HCT116 (cell line): ENCODE data around the gene BCDIN3D. TPM values are rescaled to one million over a fixed set of nuclear protein-coding genes. Genes with fewer than 3 reads are reported as not detected.

ENCODE experiments used
- ATAC-seq: fragments of 200-7000 bp; cut with Tn5 transposase; 2 replicates; pipeline ENCODE4 v1.9.1; 2020; ENCODE audit warnings: mild to moderate bottlenecking, moderate library complexity
- BruUV-seq: library from RNA; stranded (reverse); fragments of 400-500 nt; replicated peaks from 2 replicates; lab custom pipeline; 2021; lab: Mats Ljungman, UMichigan
- CTCF ChIA-PET: fragments of 300-600 bp; sonication (Branson Sonifier 250); formaldehyde crosslinking; loops from one replicate; lab custom pipeline; 2021; ENCODE audit warnings: antibody characterized with exemption; lab: Charles Lee
- POLR2A ChIA-PET: fragments of 300-600, 350-600 bp; sonication (Branson Sonifier 250); formaldehyde crosslinking; loops from one replicate; lab custom pipeline; 2021; ENCODE audit warnings: antibody characterized with exemption; lab: Charles Lee
- RAD21 ChIA-PET, 2 experiments: fragments of 300-600 bp; sonication (Branson Sonifier 250); formaldehyde crosslinking; loops; one replicate each; lab custom pipeline; 2023; ENCODE audit warnings: low total read pairs in 2 of 2; ENCODE audit not compliant: uncharacterized antibody in 2 of 2, unreplicated experiment in 2 of 2, low non-redundant PET in 1 of 2; lab: Charles Lee
- DNase-seq: peaks from one replicate; pipeline ENCODE4 v3.0.0-alpha.2; 2010; ENCODE audit warnings: low read depth, low spot score
- H2AFZ ChIP-seq: fragments of 200-600 bp; shearing (Covaris generic), sonication (generic); 2 replicates; pipeline ENCODE4 v1.6.1; 2017; ENCODE audit warnings: low read depth, mixed run types, mixed read lengths, antibody characterized with exemption, low read length; ENCODE audit not compliant: poor library complexity, severe bottlenecking
- H3K27ac ChIP-seq: 2 replicates; pipeline ENCODE4 v1.5.1; 2012; ENCODE audit warnings: low read depth, low read length
- H3K27me3 ChIP-seq: fragments of 200-600 bp; sonication (generic); 2 replicates; pipeline ENCODE4 v1.6.1; 2016; ENCODE audit warnings: mixed run types, low read length, mixed read lengths; ENCODE audit not compliant: insufficient read depth
- H3K36me3 ChIP-seq, 2 experiments: fragments of 200-500 bp in 1 of 2; fragments of 200-600 bp in 1 of 2; sonication (Bioruptor generic) in 1 of 2; sonication (generic) in 1 of 2; 2 replicates each; pipeline versions ENCODE4 v1.5.1 to v1.6.1; 2014 to 2016; ENCODE audit warnings: low read length in 2 of 2, inconsistent platforms in 1 of 2, mixed read lengths in 1 of 2, mixed run types in 1 of 2; ENCODE audit not compliant: insufficient read depth in 2 of 2, control insufficient read depth in 1 of 2
- H3K4me1 ChIP-seq, 2 experiments: fragments of 200-600 bp in 1 of 2; sonication (generic) in 1 of 2; 2 replicates each; pipeline versions ENCODE4 v1.5.1 to v1.6.1; 2012 to 2017; ENCODE audit warnings: low read length in 2 of 2, inconsistent platforms in 1 of 2, mild to moderate bottlenecking in 1 of 2, mixed read lengths in 1 of 2, mixed run types in 1 of 2, moderate library complexity in 1 of 2; ENCODE audit not compliant: insufficient read depth in 2 of 2, control insufficient read depth in 1 of 2
- H3K4me2 ChIP-seq: fragments of 200-600 bp; sonication (generic); 2 replicates; pipeline ENCODE4 v1.6.1; 2017; ENCODE audit warnings: mixed run types, low read length, mixed read lengths
- H3K4me3 ChIP-seq, 2 experiments: fragments of 200-600 bp in 1 of 2; sonication (generic) in 1 of 2; replicated peaks in 1 of 2; 2 replicates each; pipeline ENCODE4 v1.5.1; 2011 to 2016; ENCODE audit warnings: low read length in 2 of 2, control low read depth in 1 of 2, low read depth in 1 of 2, mild to moderate bottlenecking in 1 of 2, mixed read lengths in 1 of 2, mixed run types in 1 of 2
- H3K79me2 ChIP-seq: fragments of 200-600 bp; sonication (generic); 2 replicates; pipeline ENCODE4 v1.6.1; 2017; ENCODE audit warnings: mild to moderate bottlenecking, mixed run types, low read length, moderate library complexity, mixed read lengths; ENCODE audit not compliant: insufficient read depth
- H3K9ac ChIP-seq: fragments of 200-600 bp; sonication (generic); 2 replicates; pipeline ENCODE4 v1.6.1; 2016; ENCODE audit warnings: low read length, mixed read lengths
- H3K9me2 ChIP-seq: fragments of 200-600 bp; sonication (generic), shearing (Covaris generic); 2 replicates; pipeline ENCODE4 v1.6.1; 2017; ENCODE audit warnings: mixed run types, mild to moderate bottlenecking, moderate library complexity; ENCODE audit not compliant: insufficient read depth
- H3K9me3 ChIP-seq, 2 experiments: fragments of 200-500 bp in 1 of 2; fragments of 200-600 bp in 1 of 2; sonication (Bioruptor generic) in 1 of 2; sonication (generic) in 1 of 2; 2 replicates each; pipeline ENCODE4 v1.6.1; 2014 to 2017; ENCODE audit warnings: low read length in 2 of 2, mixed read lengths in 2 of 2, inconsistent platforms in 1 of 2, low read depth in 1 of 2, mild to moderate bottlenecking in 1 of 2, mixed run types in 1 of 2, moderate library complexity in 1 of 2; ENCODE audit not compliant: control insufficient read depth in 1 of 2, insufficient read depth in 1 of 2
- H4K20me1 ChIP-seq: fragments of 200-600 bp; sonication (generic), shearing (Covaris generic); 2 replicates; pipeline ENCODE4 v1.6.1; 2017; ENCODE audit warnings: mixed run types, mild to moderate bottlenecking, moderate library complexity; ENCODE audit not compliant: insufficient read depth
- ATF3 ChIP-seq: IDR thresholded peaks from 2 replicates; pipeline ENCODE4 v1.6.1; 2012
- CBX3 ChIP-seq: IDR thresholded peaks from 2 replicates; pipeline ENCODE4 v1.6.1; 2012; ENCODE audit warnings: low read depth
- CEBPB ChIP-seq: IDR thresholded peaks from 2 replicates; pipeline ENCODE4 v1.6.1; 2012; ENCODE audit warnings: low read depth
- EGR1 ChIP-seq: IDR thresholded peaks from 2 replicates; pipeline ENCODE4 v1.6.1; 2012; ENCODE audit warnings: low read depth
- ELF1 ChIP-seq: IDR thresholded peaks from 2 replicates; pipeline ENCODE4 v1.6.1; 2012; ENCODE audit warnings: low read depth, borderline replicate concordance
- EZH2 ChIP-seq: fragments of 200-600 bp; sonication (generic); IDR thresholded peaks from 2 replicates; pipeline ENCODE4 v1.6.1; 2017; ENCODE audit warnings: antibody characterized with exemption, mixed run types
- EZH2phosphoT487 ChIP-seq: fragments of 200-600 bp; IDR thresholded peaks from 2 replicates; pipeline ENCODE4 v1.6.1; 2018; ENCODE audit warnings: antibody characterized with exemption, borderline replicate concordance
- FOSL1 ChIP-seq: IDR thresholded peaks from 2 replicates; pipeline ENCODE4 v1.6.1; 2012; ENCODE audit warnings: low read depth
- JUND ChIP-seq: IDR thresholded peaks from 2 replicates; pipeline ENCODE4 v1.6.1; 2012
- MAX ChIP-seq: IDR thresholded peaks from 2 replicates; pipeline ENCODE4 v1.6.1; 2012
- POLR2A ChIP-seq: IDR thresholded peaks from 2 replicates; pipeline ENCODE4 v1.7.0; 2011; ENCODE audit warnings: borderline replicate concordance; ENCODE audit not compliant: insufficient read depth, insufficient read length; ENCODE audit errors: extremely low read depth
- POLR2AphosphoS5 ChIP-seq: IDR thresholded peaks from 2 replicates; pipeline ENCODE4 v1.6.1; 2011; ENCODE audit warnings: mild to moderate bottlenecking, low read depth, low read length, moderate library complexity
- RAD21 ChIP-seq: IDR thresholded peaks from 2 replicates; pipeline ENCODE4 v1.6.1; 2012; ENCODE audit warnings: low read depth, mild to moderate bottlenecking
- REST ChIP-seq: IDR thresholded peaks from 2 replicates; pipeline ENCODE4 v1.6.1; 2012; ENCODE audit warnings: low read depth
- SIN3A ChIP-seq: IDR thresholded peaks from 2 replicates; pipeline ENCODE4 v1.6.1; 2012; ENCODE audit warnings: low read depth
- SP1 ChIP-seq: IDR thresholded peaks from 2 replicates; pipeline ENCODE4 v1.6.1; 2012; ENCODE audit warnings: low read depth
- SRF ChIP-seq: IDR thresholded peaks from 2 replicates; pipeline ENCODE4 v1.6.1; 2012; ENCODE audit warnings: low read depth
- YY1 ChIP-seq: IDR thresholded peaks from 2 replicates; pipeline ENCODE4 v1.6.1; 2011; ENCODE audit warnings: low read length, low read depth, moderate library complexity, mild to moderate bottlenecking; ENCODE audit not compliant: insufficient replicate concordance; ENCODE audit errors: extremely low read depth
- ZBTB33 ChIP-seq: IDR thresholded peaks from 2 replicates; pipeline ENCODE4 v1.6.1; 2011; ENCODE audit warnings: mild to moderate bottlenecking, low read length, moderate library complexity; ENCODE audit not compliant: insufficient replicate concordance; ENCODE audit errors: extremely low read depth
- ZNF274 ChIP-seq: fragments of 200-500 bp; sonication (Bioruptor generic); IDR thresholded peaks from 2 replicates; pipeline ENCODE4 v1.6.1; 2014; ENCODE audit warnings: mild to moderate bottlenecking, low read depth, low read length, inconsistent platforms
- intact Hi-C: fragments of 100-400 bp; cut with micrococcal nuclease; formaldehyde crosslinking; loops from 2 replicates; pipeline ENCODE4 v1.10.0; 2022
- total RNA-seq: library from RNA; stranded (reverse); gene quantifications from one replicate; pipeline ENCODE4 v1.2.1, GENCODE V29; 2021; ENCODE audit not compliant: unreplicated experiment

Gene BCDIN3D
- total RNA-seq, 1 experiment from 2014 or later: 5.7 TPM

GRCh38 chr12:49871263-49871561 is 28.3 kb upstream of the BCDIN3D start:
- Histone ChIP-seq H3K27ac (no peak overlapping the region), H3K9ac (no peak overlapping the region), H3K27me3 (no peaks in the 10 kb centered on the region), H3K36me3 (no peaks in the 10 kb centered on the region), H3K4me1 (peaks cover 0 to 11% of the 10 kb centered on the region in 2 experiments; a peak in 1 of 4 replicates), H3K79me2 (no peaks in the 10 kb centered on the region), H4K20me1 (no peaks in the 10 kb centered on the region), H2AFZ (no peak overlapping the region), H3K9me3 (no peaks in the 10 kb centered on the region), H3K4me3 (no peak overlapping the region), H3K4me2 (no peak overlapping the region), H3K9me2 (no peaks in the 10 kb centered on the region)
- POLR2A ChIA-PET: no interaction called here
- ATAC-seq (no peak), DNase-seq (no peak)
- intact Hi-C loops: no loop called here
- TF ChIP-seq ZNF274: no peak
- TF ChIP-seq CEBPB: no peak
- no peak for TF ChIP-seq POLR2AphosphoS5
- no peak for TF ChIP-seq SRF
- no peak for TF ChIP-seq EZH2phosphoT487
- no peak for TF ChIP-seq ZBTB33
- TF ChIP-seq SIN3A: no peak
- TF ChIP-seq JUND: no peak
- TF ChIP-seq YY1: no peak
- TF ChIP-seq MAX: no peak
- no peak for TF ChIP-seq REST
- TF ChIP-seq EZH2: no peak
- TF ChIP-seq ATF3: no peak
- no peak for TF ChIP-seq ELF1
- no peak for TF ChIP-seq FOSL1
- no peak for TF ChIP-seq SP1
- TF ChIP-seq POLR2A: no peak
- TF ChIP-seq RAD21: no peak
- no peak for TF ChIP-seq EGR1
- TF ChIP-seq CBX3: no peak
- CTCF ChIA-PET: interaction anchor here (1.1 kb wide), 1 partner anchor 185 kb away, joined by 4 read pairs; no protein-coding TSS in a partner anchor
- RAD21 ChIA-PET: no interaction called here
- BruUV-seq: no TSS peak
